ENCODE measurements around the gene DCDC2. TPM values are rescaled to one million over a fixed set of nuclear protein-coding genes. Genes with fewer than 3 reads are reported as not detected.

Gene DCDC2
- total RNA-seq, 4 donors from 2014 or later: 0.29 to 0.64 (median 0.42) TPM

DNA sequence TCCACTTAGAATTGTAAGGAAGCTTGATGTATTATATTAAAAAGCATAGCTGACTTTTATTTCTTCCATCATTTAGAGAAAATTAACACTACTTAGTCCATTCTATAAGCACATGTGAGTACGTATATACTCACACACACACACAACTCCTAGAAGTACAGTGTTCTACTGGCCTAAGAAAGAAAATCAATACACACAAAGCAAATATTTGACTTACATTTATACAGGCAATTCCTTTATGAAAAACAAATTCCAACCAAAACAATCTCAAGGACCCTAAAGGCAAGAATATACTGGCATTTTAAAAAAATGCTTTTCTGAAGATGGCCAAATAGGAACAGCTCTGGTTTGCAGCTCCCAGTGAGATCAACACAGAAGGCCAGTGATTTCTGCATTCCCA is 160.0 kb downstream of the DCDC2 start:
- Histone ChIP-seq H3K27me3 (no peaks in the 10 kb centered on the region), H3K4me3 (no peak overlapping the region), H3K4me1 (no peaks in the 10 kb centered on the region), H3K9me3 (no peaks in the 10 kb centered on the region), H3K27ac (no peak overlapping the region), H3K36me3 (no peaks in the 10 kb centered on the region)
- ATAC-seq (no peak), DNase-seq (no peak)
- in situ Hi-C loops (cut with MboI; ENCODE audit: low sequenced_read_pairs in 4 of 4) (no loop called here), intact Hi-C loops (cut with DNase I; ENCODE audit: low total_unique reads) (no loop called here)
- TF ChIP-seq POLR2A (IDR thresholded peaks at IDR 0.05) (no peak), CTCF (IDR thresholded peaks at IDR 0.05 in 4 of 5, conservative IDR thresholded peaks at IDR 0.05 in 1 of 5) (no peak)

GRCh38 chr6:24195836-24196597 is 161.8 kb downstream of the DCDC2 start:
- H3K27ac ChIP-seq: no peak overlapping the region
- TF ChIP-seq POLR2A (IDR thresholded peaks at IDR 0.05) (no peak), CTCF (IDR thresholded peaks at IDR 0.05 in 4 of 5, conservative IDR thresholded peaks at IDR 0.05 in 1 of 5) (no peak)
- H3K4me1 ChIP-seq: no peaks in the 10 kb centered on the region
- intact Hi-C loops (cut with DNase I; ENCODE audit: low total_unique reads): no loop called here
- H3K4me3 ChIP-seq: no peak overlapping the region
- no peaks in the 10 kb centered on the region for H3K9me3 ChIP-seq
- ATAC-seq (no peak), DNase-seq (no peak)
- no peaks in the 10 kb centered on the region for H3K36me3 ChIP-seq
- H3K27me3 ChIP-seq: no peaks in the 10 kb centered on the region
- in situ Hi-C loops (cut with MboI; ENCODE audit: low sequenced_read_pairs in 4 of 4): no loop called here

DNA sequence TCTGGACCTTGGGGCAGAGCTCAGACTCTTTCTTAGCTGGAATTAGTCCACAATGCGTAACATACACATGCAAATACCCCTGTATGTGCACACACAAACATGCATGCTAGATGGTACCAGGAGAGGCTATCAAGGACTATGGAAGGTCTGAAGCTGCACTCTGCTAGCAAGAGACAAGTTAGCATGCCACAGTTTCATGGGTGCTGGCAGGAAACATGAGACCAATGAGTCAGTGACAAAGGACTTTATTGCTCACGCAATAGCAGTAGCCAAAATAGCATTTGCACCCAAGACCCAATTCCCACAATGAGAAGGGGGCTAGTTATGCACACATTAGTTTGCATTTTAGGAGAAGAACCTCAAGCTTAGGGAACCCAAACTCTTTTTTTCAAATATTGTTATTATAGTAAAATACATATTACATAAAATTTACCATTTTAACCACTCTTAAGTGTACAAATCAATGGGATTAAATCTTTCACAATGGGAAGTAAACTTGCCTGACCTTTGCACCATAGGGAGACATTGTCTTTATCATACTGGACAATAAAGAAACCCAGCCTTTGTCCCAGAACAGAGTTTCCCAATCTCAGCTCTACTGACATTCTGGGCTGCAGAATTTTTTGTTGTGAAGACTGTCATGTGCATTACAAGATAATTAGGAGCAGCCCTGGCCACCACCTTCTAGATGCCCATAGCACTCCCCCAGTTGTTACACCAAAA is 162.7 kb downstream of the DCDC2 start:
- no peak for DNase-seq
- in situ Hi-C loops (cut with MboI; ENCODE audit: low sequenced_read_pairs in 4 of 4): no loop called here

DNA sequence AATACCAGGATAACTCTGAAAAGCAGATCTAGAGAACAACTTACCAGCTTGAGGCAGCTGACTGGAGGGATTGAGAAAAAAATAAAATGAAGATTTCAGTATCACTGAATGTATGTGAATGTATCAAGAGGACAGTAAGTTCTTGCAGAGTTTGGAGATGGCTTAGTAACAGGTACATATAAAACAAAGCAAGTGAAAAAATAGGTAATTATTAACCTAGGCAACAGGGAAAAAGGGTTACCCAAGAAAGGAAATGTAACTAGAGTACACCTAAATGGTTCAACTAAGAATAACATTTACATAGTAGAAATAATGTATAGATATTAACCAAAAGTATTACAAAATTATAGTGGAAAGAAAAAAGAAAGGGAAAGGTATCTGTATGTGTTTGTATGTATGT is 164.5 kb downstream of the DCDC2 start:
- intact Hi-C loops (cut with DNase I; ENCODE audit: low total_unique reads) (no loop called here), in situ Hi-C loops (cut with MboI; ENCODE audit: low sequenced_read_pairs in 4 of 4) (no loop called here)
- H3K4me1 ChIP-seq: no peaks in the 10 kb centered on the region
- H3K27ac ChIP-seq: no peak overlapping the region
- H3K9me3 ChIP-seq: no peaks in the 10 kb centered on the region
- no peaks in the 10 kb centered on the region for H3K36me3 ChIP-seq
- DNase-seq (no peak), ATAC-seq (no peak)
- no peaks in the 10 kb centered on the region for H3K27me3 ChIP-seq
- TF ChIP-seq POLR2A (IDR thresholded peaks at IDR 0.05) (no peak), CTCF (IDR thresholded peaks at IDR 0.05 in 4 of 5, conservative IDR thresholded peaks at IDR 0.05 in 1 of 5) (no peak)
- no peak overlapping the region for H3K4me3 ChIP-seq

More for the DNA sequence above, 162.7 kb downstream of the DCDC2 start:
- H3K27me3 ChIP-seq: no peaks in the 10 kb centered on the region
- H3K36me3 ChIP-seq: no peaks in the 10 kb centered on the region
- intact Hi-C loops (cut with DNase I; ENCODE audit: low total_unique reads): no loop called here
- ATAC-seq: no peak
- no peaks in the 10 kb centered on the region for H3K9me3 ChIP-seq
- H3K27ac ChIP-seq: no peak overlapping the region
- H3K4me3 ChIP-seq: no peak overlapping the region
- H3K4me1 ChIP-seq: no peaks in the 10 kb centered on the region
- TF ChIP-seq POLR2A (IDR thresholded peaks at IDR 0.05) (no peak), CTCF (IDR thresholded peaks at IDR 0.05 in 4 of 5, conservative IDR thresholded peaks at IDR 0.05 in 1 of 5) (no peak)

Data from gastrocnemius medialis (tissue), 4 donors.